ENCODE measurements around the gene CHST3. TPM values are rescaled to one million over a fixed set of nuclear protein-coding genes. Genes with fewer than 3 reads are reported as not detected.

CHST3 gene
- total and polyA plus RNA-seq, 10 of the 15 experiments (the other 5 are each of a cell fraction or from before 2014, with no cell fraction given): 0.03 to 0.50 (median 0.05) TPM; not detected in 2

- no peak for TF ChIP-seq NFYA (IDR thresholded peaks at IDR 0.05; ENCODE audit: borderline replicate concordance, low read depth, low read length)
- TF ChIP-seq GATAD2B (conservative IDR thresholded peaks at IDR 0.05; ENCODE audit: low read depth): no peak
- TF ChIP-seq GABPA (IDR thresholded peaks at IDR 0.05; ENCODE audit: low read depth): no peak
- TF ChIP-seq ZNF24 (IDR thresholded peaks at IDR 0.05): 0 out of 2 replicates have a peak, but pooled peaks have one; percentile 34
- TF ChIP-seq RELA (IDR thresholded peaks at IDR 0.05; ENCODE audit: borderline replicate concordance, partially characterized antibody): no peak
- no peak for TF ChIP-seq IKZF1 (conservative IDR thresholded peaks at IDR 0.05)
- no peak for TF ChIP-seq ATF7 (IDR thresholded peaks at IDR 0.05; ENCODE audit: low read depth)
- TF ChIP-seq BHLHE40 (IDR thresholded peaks at IDR 0.05; ENCODE audit: borderline replicate concordance in 1 of 2, low read depth in 2 of 2, low read length in 1 of 2): peak in 1 of 2 experiments; percentile 6; a peak in 1 of 4 replicates
- peak; percentile 72; the same call in 1 of the 2 replicates for TF ChIP-seq PKNOX1 (IDR thresholded peaks at IDR 0.05)
- no peak for TF ChIP-seq NRF1 (conservative IDR thresholded peaks at IDR 0.05; ENCODE audit: low read depth, low read length)
- TF ChIP-seq NR2F1 (conservative IDR thresholded peaks at IDR 0.05): peak; percentile 81
- TF ChIP-seq SIX5 (IDR thresholded peaks at IDR 0.05; ENCODE audit: low read depth, low read length, severe bottlenecking): no peak
- Histone ChIP-seq H4K20me1 (ENCODE audit: control insufficient read depth, insufficient read depth) (no peaks in the 10 kb centered on the region), H3K27ac (ENCODE audit: control insufficient read depth, insufficient read depth) (no peak overlapping the region), H3K4me3 (no peak overlapping the region), H3K79me2 (ENCODE audit: control insufficient read depth, insufficient read depth, low read length) (no peaks in the 10 kb centered on the region), H3K4me1 (ENCODE audit: control insufficient read depth, insufficient read depth, low read length) (peaks cover 22% of the 10 kb centered on the region), H3K4me2 (ENCODE audit: control insufficient read depth, insufficient read depth) (peak overlapping the region; percentile 49), H3K27me3 (replicated peaks in 1 of 2; ENCODE audit: control insufficient read depth in 2 of 2, insufficient read depth in 2 of 2, low read length in 1 of 2) (no peaks in the 10 kb centered on the region; a peak in 1 of 4 replicates), H2AFZ (ENCODE audit: control insufficient read depth, low read depth, low read length) (peak overlapping the region; percentile 29; the same call in 1 of the 2 replicates), H3K9ac (ENCODE audit: control insufficient read depth, insufficient read depth, low read length) (no peak overlapping the region), H3K36me3 (ENCODE audit: control insufficient read depth in 2 of 2, insufficient read depth in 2 of 2, low read length in 1 of 2) (no peaks in the 10 kb centered on the region), H3K9me3 (replicated peaks; ENCODE audit: control insufficient read depth, insufficient read depth, low read length) (no peaks in the 10 kb centered on the region)
- intact Hi-C loops (cut with micrococcal nuclease; ENCODE audit: unreplicated experiment): no loop called here
- CTCF ChIA-PET: interaction anchor here (0.9 to 1.2 kb wide), 2 partner anchors 11 to 365 kb away, joined by 3 read pairs; no protein-coding TSS in a partner anchor
- FAIRE-seq: no peak
- WGBS (ENCODE audit: insufficient coverage, insufficient replicate concordance, low lambda C conversion rate, missing lambda C conversion rate): 47% methylated on average over 21 of the region's 21 CpGs
- no peak for DNase-seq (ENCODE audit: low read depth, low spot score)
- SMC1A ChIA-PET (ENCODE audit: uncharacterized antibody, unreplicated experiment): interaction anchor here (0.8 to 1.4 kb wide), 4 partner anchors 11 to 19 kb away, joined by 3 to 4 read pairs (median 3); no protein-coding TSS in a partner anchor
- POLR2A ChIA-PET: no interaction called here
- in situ Hi-C loops (cut with MboI): no loop called here
- no TSS peak for BruUV-seq (replicated peaks)
- ATAC-seq: peak; percentile 54
- RAD21 ChIA-PET (ENCODE audit: unreplicated experiment): interaction anchor here (1.0 kb wide), 1 partner anchor 13 kb away, joined by 6 read pairs; no protein-coding TSS in a partner anchor
These were observed 7.8 kb downstream of the CHST3 start for GRCh38 chr10:71971769-71972555.

Measured in GM12878 (cell line).